ENCODE measurements around the gene NADSYN1. TPM values are rescaled to one million over a fixed set of nuclear protein-coding genes. Genes with fewer than 3 reads are reported as not detected.

NADSYN1 gene
- total and polyA plus RNA-seq, 2 donors (not counting 1 experiment from before 2014, with no cell fraction given) = 22.0 to 81.7 TPM

DNA sequence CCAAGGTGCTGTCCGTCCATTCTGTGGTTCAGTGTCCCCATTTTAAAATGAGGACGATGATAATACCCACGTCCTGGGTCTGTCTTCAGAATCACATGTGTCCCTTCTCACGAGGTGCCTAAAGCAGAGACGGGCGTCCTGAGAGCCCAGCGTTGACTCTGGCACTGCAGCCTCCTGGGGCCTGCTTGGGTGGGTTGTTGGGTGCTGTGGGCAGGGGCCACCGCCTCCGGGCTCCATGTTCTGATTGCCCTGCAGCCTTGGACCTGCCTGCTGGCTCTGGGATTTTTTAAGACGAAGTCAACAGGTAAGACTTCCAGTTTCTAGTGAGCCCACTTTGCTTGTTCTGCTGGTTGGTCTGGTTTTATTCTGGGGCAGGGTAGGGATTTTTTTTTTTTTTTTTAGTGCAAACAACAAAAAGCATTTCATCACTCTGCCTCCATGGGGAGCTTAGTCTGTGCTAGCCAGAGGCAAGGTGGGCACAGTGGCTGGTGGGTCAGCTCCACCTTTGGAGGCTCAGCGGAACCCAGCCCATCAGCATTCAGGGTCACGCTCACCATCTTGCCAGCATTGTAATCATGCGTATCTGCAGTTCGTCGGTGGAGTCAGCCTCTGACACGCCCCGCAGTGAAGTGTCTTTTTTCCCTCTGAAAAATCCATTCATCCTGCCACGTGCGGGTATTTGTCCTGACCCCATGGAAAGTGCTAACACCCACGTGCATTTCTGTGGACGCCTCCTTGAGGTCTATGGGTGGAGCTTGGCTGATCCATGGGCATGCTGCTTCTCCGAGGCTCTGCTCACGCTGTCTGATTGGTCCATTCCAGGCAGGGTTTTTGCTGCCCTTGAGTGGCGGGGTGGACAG, 28.3 kb downstream of the NADSYN1 start:
- DNase-seq (ENCODE audit: low read depth in 2 of 2) = no peak
- H3K27ac ChIP-seq (ENCODE audit: insufficient read depth, low read length) = no peak overlapping the region
- no peaks in the 10 kb centered on the region for H4K20me1 ChIP-seq (ENCODE audit: control insufficient read depth, extremely low read depth, insufficient read depth, low read length)
- H3K4me1 ChIP-seq (ENCODE audit: control insufficient read depth, extremely low read depth, insufficient read depth, low read length) = no peaks in the 10 kb centered on the region
- H3K36me3 ChIP-seq (ENCODE audit: control insufficient read depth, insufficient read depth, low read length) = peaks cover 40% of the 10 kb centered on the region
- H3K27me3 ChIP-seq (ENCODE audit: control insufficient read depth, insufficient read depth, low read length) = no peaks in the 10 kb centered on the region
- no peak overlapping the region for H3K4me3 ChIP-seq (replicated peaks in 1 of 4; ENCODE audit: control extremely low read depth in 1 of 4, insufficient read depth in 1 of 4, low read depth in 3 of 4, low read length in 4 of 4)
- H3K9me3 ChIP-seq (ENCODE audit: control insufficient read depth, insufficient read depth, low read depth, low read length) = no peaks in the 10 kb centered on the region
- no peak overlapping the region for H3K9ac ChIP-seq (ENCODE audit: insufficient read depth, low read length)
- H3K4me2 ChIP-seq (ENCODE audit: extremely low read depth, insufficient read depth, low read length) = no peak overlapping the region
- H2AFZ ChIP-seq (ENCODE audit: low read length) = no peak overlapping the region
- no peak for TF ChIP-seq EZH2 (IDR thresholded peaks at IDR 0.05; ENCODE audit: low read length, missing control alignments)
- TF ChIP-seq, protein P1, sequence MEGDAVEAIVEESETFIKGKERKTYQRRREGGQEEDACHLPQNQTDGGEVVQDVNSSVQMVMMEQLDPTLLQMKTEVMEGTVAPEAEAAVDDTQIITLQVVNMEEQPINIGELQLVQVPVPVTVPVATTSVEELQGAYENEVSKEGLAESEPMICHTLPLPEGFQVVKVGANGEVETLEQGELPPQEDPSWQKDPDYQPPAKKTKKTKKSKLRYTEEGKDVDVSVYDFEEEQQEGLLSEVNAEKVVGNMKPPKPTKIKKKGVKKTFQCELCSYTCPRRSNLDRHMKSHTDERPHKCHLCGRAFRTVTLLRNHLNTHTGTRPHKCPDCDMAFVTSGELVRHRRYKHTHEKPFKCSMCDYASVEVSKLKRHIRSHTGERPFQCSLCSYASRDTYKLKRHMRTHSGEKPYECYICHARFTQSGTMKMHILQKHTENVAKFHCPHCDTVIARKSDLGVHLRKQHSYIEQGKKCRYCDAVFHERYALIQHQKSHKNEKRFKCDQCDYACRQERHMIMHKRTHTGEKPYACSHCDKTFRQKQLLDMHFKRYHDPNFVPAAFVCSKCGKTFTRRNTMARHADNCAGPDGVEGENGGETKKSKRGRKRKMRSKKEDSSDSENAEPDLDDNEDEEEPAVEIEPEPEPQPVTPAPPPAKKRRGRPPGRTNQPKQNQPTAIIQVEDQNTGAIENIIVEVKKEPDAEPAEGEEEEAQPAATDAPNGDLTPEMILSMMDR (conservative IDR thresholded peaks at IDR 0.05 in 1 of 2, IDR thresholded peaks at IDR 0.05 in 1 of 2; ENCODE audit: low read depth in 1 of 2, low read length in 2 of 2) = no peak
- no peaks in the 10 kb centered on the region for H3K79me2 ChIP-seq (ENCODE audit: control insufficient read depth, insufficient read depth, low read length)

DNA sequence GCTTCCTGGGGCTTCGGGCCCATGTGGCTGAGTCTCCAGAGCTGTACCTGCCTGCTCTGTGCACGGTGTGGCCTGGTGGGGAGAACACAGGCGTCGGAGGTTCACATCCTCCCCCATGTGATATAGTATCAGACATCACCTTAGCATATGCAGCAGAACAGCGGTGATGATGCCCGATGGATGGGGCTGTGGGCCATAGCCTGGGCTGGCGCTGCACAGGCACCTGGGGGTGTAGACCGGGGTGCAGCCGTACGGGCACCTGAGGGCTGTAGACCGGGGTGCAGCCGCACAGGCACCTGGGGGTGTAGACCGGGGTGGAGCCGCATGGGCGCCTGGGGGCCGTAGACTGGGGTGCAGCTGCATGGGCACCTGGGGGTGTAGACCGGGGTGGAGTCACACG, 29.2 kb downstream of the NADSYN1 start:
- Histone ChIP-seq H3K36me3 (ENCODE audit: control insufficient read depth, insufficient read depth, low read length) (peaks cover 38% of the 10 kb centered on the region), H3K4me3 (replicated peaks in 1 of 4; ENCODE audit: control extremely low read depth in 1 of 4, insufficient read depth in 1 of 4, low read depth in 3 of 4, low read length in 4 of 4) (no peak overlapping the region), H3K9me3 (ENCODE audit: control insufficient read depth, insufficient read depth, low read depth, low read length) (no peaks in the 10 kb centered on the region), H4K20me1 (ENCODE audit: control insufficient read depth, extremely low read depth, insufficient read depth, low read length) (no peaks in the 10 kb centered on the region), H3K4me1 (ENCODE audit: control insufficient read depth, extremely low read depth, insufficient read depth, low read length) (no peaks in the 10 kb centered on the region), H3K79me2 (ENCODE audit: control insufficient read depth, insufficient read depth, low read length) (no peaks in the 10 kb centered on the region), H3K4me2 (ENCODE audit: extremely low read depth, insufficient read depth, low read length) (no peak overlapping the region), H3K9ac (ENCODE audit: insufficient read depth, low read length) (no peak overlapping the region), H3K27ac (ENCODE audit: insufficient read depth, low read length) (no peak overlapping the region), H2AFZ (ENCODE audit: low read length) (no peak overlapping the region), H3K27me3 (ENCODE audit: control insufficient read depth, insufficient read depth, low read length) (no peaks in the 10 kb centered on the region)
- TF ChIP-seq EZH2 (IDR thresholded peaks at IDR 0.05; ENCODE audit: low read length, missing control alignments) = no peak
- TF ChIP-seq, protein P1 (conservative IDR thresholded peaks at IDR 0.05 in 1 of 2, IDR thresholded peaks at IDR 0.05 in 1 of 2; ENCODE audit: low read depth in 1 of 2, low read length in 2 of 2) = no peak
- DNase-seq (ENCODE audit: low read depth in 2 of 2) = no peak

DNA sequence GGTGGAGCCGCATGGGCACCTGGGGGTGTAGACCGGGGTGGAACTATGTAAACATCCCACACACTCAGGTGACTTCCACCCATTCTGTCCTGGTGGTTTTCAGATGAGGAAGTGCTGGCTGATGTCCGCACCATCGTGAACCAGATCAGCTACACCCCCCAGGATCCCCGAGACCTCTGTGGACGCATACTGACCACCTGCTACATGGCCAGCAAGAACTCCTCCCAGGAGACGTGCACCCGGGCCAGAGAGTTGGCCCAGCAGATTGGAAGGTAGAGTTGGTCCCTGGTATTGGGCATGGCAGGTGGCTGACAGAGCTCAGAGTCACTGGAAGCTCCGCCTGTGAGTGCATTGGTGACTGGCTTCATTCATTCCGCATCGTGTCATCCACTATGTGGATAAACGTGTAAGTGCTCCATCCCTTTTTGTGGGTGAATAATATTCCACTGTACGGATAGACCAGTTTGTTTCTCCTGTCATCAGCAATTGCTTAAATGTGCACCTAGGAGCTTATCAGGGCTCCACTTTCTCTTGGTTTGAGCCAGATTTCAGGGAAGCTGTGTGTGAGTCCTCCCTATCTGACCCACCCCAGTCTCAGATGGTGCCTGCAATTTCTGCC, 29.9 kb downstream of the NADSYN1 start:
- Histone ChIP-seq H3K9ac (ENCODE audit: insufficient read depth, low read length) (no peak overlapping the region), H3K36me3 (ENCODE audit: control insufficient read depth, insufficient read depth, low read length) (peaks cover 32% of the 10 kb centered on the region), H3K4me1 (ENCODE audit: control insufficient read depth, extremely low read depth, insufficient read depth, low read length) (no peaks in the 10 kb centered on the region), H3K9me3 (ENCODE audit: control insufficient read depth, insufficient read depth, low read depth, low read length) (no peaks in the 10 kb centered on the region), H2AFZ (ENCODE audit: low read length) (no peak overlapping the region), H3K79me2 (ENCODE audit: control insufficient read depth, insufficient read depth, low read length) (no peaks in the 10 kb centered on the region), H3K4me3 (replicated peaks in 1 of 4; ENCODE audit: control extremely low read depth in 1 of 4, insufficient read depth in 1 of 4, low read depth in 3 of 4, low read length in 4 of 4) (no peak overlapping the region), H3K27me3 (ENCODE audit: control insufficient read depth, insufficient read depth, low read length) (no peaks in the 10 kb centered on the region), H4K20me1 (ENCODE audit: control insufficient read depth, extremely low read depth, insufficient read depth, low read length) (no peaks in the 10 kb centered on the region), H3K4me2 (ENCODE audit: extremely low read depth, insufficient read depth, low read length) (no peak overlapping the region), H3K27ac (ENCODE audit: insufficient read depth, low read length) (no peak overlapping the region)
- DNase-seq (ENCODE audit: low read depth in 2 of 2) = no peak
- TF ChIP-seq, protein P1 (conservative IDR thresholded peaks at IDR 0.05 in 1 of 2, IDR thresholded peaks at IDR 0.05 in 1 of 2; ENCODE audit: low read depth in 1 of 2, low read length in 2 of 2) = no peak
- no peak for TF ChIP-seq EZH2 (IDR thresholded peaks at IDR 0.05; ENCODE audit: low read length, missing control alignments)

All from fibroblast of lung (primary cell).